ENCODE data around the gene CNTLN.
A peak's percentile ranks its signal among the peaks of the same experiment; 100 is the strongest.
"Not testable (repeated sequence)": the region's sequence is repeated elsewhere in the genome, so short reads cannot be mapped to it uniquely, and the experiment has no call there.

Gene CNTLN

GRCh38 chr9:17236147-17236546 lies 101.3 kb downstream of the CNTLN start:
- TF ChIP-seq CTCF (IDR thresholded peaks at IDR 0.05; ENCODE audit: low read depth, low read length): no peak
- no peak for DNase-seq (ENCODE audit: low read depth, low spot score)
- no peak overlapping the region for H3K4me3 ChIP-seq (ENCODE audit: low read depth, low read length)
- in situ Hi-C loops (cut with HindIII; ENCODE audit: low sequenced_read_pairs): no loop called here

- no peak for TF ChIP-seq CTCF (IDR thresholded peaks at IDR 0.05; ENCODE audit: low read depth, low read length)
- in situ Hi-C loops (cut with HindIII; ENCODE audit: low sequenced_read_pairs): no loop called here
- DNase-seq (ENCODE audit: low read depth, low spot score): no peak
- H3K4me3 ChIP-seq (ENCODE audit: low read depth, low read length): no peak overlapping the region
These were observed 111.9 kb downstream of the CNTLN start for GRCh38 chr9:17246770-17247169.

- H3K4me3 ChIP-seq (ENCODE audit: low read depth, low read length): no peak overlapping the region
- TF ChIP-seq CTCF (IDR thresholded peaks at IDR 0.05; ENCODE audit: low read depth, low read length): no peak
- peak; percentile 2 for DNase-seq (ENCODE audit: low read depth, low spot score)
- in situ Hi-C loops (cut with HindIII; ENCODE audit: low sequenced_read_pairs): no loop called here
These were observed 116.3 kb downstream of the CNTLN start for GRCh38 chr9:17251100-17251499.

GRCh38 chr9:17268531-17269188 lies 133.8 kb downstream of the CNTLN start:
- DNase-seq (ENCODE audit: low read depth, low spot score); in situ Hi-C loops (cut with HindIII; ENCODE audit: low sequenced_read_pairs): not testable (repeated sequence)

GRCh38 chr9:17269799-17270198 lies 135.0 kb downstream of the CNTLN start:
- no peak for TF ChIP-seq CTCF (IDR thresholded peaks at IDR 0.05; ENCODE audit: low read depth, low read length)
- H3K4me3 ChIP-seq (ENCODE audit: low read depth, low read length): no peak overlapping the region
- in situ Hi-C loops (cut with HindIII; ENCODE audit: low sequenced_read_pairs): no loop called here
- no peak for DNase-seq (ENCODE audit: low read depth, low spot score)

More at GRCh38 chr9:17268531-17269188, 133.8 kb downstream of the CNTLN start:
- not testable (repeated sequence) for H3K4me3 ChIP-seq (ENCODE audit: low read depth, low read length)

- no peak overlapping the region for H3K4me3 ChIP-seq (ENCODE audit: low read depth, low read length)
- no peak for TF ChIP-seq CTCF (IDR thresholded peaks at IDR 0.05; ENCODE audit: low read depth, low read length)
- no peak for DNase-seq (ENCODE audit: low read depth, low spot score)
- in situ Hi-C loops (cut with HindIII; ENCODE audit: low sequenced_read_pairs): no loop called here
These were observed 137.7 kb downstream of the CNTLN start for GRCh38 chr9:17272536-17272935.

GRCh38 chr9:17280350-17281012 lies 145.6 kb downstream of the CNTLN start:
- in situ Hi-C loops (cut with HindIII; ENCODE audit: low sequenced_read_pairs): no loop called here
- DNase-seq (ENCODE audit: low read depth, low spot score): peak; percentile 37
- TF ChIP-seq CTCF (IDR thresholded peaks at IDR 0.05; ENCODE audit: low read depth, low read length): no peak
- H3K4me3 ChIP-seq (ENCODE audit: low read depth, low read length): no peak overlapping the region

GRCh38 chr9:17290673-17291072 lies 155.8 kb downstream of the CNTLN start:
- DNase-seq (ENCODE audit: low read depth, low spot score); H3K4me3 ChIP-seq (ENCODE audit: low read depth, low read length); in situ Hi-C loops (cut with HindIII; ENCODE audit: low sequenced_read_pairs): not testable (repeated sequence)

Measured in astrocyte of the spinal cord (primary cell).